Brain pericyte (primary cell): Measurements from ENCODE around the gene ZNF544.
A peak's percentile ranks its signal among the peaks of the same experiment; 100 is the strongest.
"Not testable (repeated sequence)": the region's sequence is repeated elsewhere in the genome, so short reads cannot be mapped to it uniquely, and the experiment has no call there.

ENCODE experiments used
- DNase-seq: peaks from one replicate; pipeline ENCODE4 v3.0.0-alpha.2; 2012; ENCODE audit warnings: low read depth, low spot score

The ZNF544 gene

DNA sequence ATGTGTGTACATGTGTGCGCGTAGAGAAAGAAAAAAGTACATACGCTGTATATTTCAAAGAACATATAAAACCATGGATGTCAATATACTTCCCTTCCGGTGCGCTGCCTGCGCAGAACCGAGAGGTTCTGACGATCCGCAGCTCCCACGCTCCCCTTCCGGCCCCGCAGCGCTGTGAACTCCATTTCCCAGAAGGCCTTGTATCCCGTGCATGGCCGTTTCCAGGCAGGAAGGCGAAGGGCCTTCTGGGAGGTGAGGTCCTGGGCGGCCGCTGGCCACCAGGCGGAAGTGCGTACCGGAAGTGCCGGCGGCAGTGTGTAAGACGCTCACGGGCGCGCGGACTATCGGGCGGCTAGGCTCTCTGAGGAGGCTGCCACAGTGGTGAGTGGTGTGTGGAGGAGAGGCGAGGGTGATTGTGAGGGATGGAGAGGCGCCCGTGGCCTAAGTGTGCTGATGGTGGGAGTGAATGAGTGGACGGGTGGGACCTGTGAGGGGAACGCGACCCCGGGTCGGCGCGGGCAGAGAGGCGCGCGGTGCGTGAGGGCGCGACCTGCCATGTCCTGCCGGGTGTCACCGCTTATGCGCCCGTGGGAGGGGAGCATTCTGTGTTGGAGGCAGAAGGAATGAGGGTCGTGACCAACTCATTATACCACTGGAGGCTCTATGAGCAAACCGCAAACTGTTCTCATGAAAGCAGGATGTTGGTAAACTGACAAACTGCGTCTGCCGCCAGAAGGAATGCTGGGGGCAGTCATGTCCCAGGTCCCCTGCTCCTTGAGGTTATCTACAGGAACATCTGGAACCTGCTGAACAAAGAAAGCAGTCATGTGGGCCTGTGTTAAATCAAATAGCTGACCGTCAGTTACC, 76.6 kb downstream of the ZNF544 start, which contains the start of gene ERVK3-1:
Gene ERVK3-1, plus strand, starts transcription at position 313 of the 867 bp plus-strand sequence. CDS start 6,792 bp downstream, outside the sequence.
- peak; percentile 89 for DNase-seq

DNA sequence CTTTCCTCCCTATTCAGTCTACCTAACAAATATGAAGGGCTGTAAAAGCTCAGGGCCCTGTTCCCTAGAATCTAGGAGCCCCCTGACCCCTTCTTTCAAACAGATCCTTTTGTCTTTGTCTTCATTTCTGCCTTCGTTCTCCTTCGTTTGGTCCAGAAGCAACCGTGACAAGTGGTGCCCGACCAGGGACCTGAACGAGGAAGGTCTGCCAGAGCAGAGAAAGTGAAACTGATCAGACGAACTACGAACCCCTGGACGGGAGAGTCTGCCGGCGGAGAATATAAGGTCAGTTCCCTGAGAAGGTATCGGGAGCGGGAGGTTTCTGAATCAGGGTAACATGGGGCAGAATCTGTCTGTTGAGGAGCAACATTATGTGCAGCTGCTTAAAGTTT, 77.2 kb downstream of the ZNF544 start:
- DNase-seq, result no peak

DNA sequence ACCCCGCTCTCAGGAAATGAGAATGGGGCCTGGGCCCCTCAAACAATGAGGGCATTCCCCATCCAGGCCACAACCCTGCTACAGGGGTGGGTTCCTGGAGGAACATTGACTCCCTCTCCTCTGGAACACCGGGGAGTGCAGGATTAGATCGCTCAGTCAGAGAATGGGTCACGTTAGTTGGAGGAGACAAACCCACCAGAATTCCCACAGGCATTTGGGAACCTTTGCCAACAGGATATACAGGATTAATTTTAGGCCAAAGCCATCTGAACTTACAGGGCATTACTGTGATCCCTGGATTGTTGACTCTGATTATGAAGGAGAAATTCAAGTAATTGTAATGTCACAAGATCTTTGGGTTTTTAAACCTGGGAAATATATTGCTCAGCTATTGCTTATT, 79.0 kb downstream of the ZNF544 start:
- DNase-seq, result no peak

DNA sequence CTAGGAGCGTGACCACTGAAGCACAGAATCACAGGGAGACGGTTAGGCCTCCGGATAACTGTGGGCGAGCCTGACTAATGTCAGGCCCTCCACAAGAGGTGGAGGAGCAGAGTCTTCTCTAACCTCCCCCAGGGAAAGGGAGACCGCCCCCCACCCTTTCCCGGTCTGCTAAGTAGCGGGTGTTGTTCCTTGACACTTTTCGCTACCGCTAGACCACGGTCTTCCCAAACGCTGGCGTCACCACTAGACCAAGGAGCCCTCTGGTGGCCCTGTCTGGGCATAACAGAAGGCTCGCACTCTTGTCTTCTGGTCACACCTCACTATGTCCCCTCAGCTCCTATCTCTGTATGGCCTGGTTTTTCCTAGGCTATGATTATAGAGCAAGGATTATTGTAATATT, 82.0 kb downstream of the ZNF544 start:
- not testable (repeated sequence) for DNase-seq

DNA sequence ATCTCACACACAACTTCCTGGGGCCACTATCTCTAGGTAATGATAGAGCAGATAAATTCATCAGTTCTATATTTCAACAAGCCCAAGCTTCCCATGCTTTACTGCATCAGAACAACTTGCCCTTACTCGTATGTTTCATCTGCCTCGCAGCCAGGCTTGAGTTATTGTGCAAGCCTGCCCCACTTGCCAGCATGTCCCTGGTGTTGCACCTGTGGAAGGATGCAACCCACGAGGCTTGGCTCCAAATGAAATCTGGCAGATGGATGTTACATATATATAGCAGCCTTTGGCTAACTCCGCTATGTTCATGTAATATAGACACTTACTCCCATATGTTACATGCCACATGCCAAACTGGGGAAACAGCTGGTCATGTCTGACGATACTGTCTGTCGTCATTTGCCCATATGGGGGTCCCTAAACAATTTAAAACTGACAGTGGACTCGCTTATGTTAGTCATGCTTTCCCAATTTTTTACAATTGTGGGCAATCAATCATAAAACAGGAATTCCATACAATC, 82.7 kb downstream of the ZNF544 start:
- DNase-seq, result no peak
